Embryonic facial prominence (tissue), 1 donor: ENCODE measurements around the gene SLC35F3.

Experiments
- DNase-seq: peaks from one replicate; pipeline ENCODE4 v3.0.0-alpha.2; 2016; ENCODE audit errors: extremely low spot score

SLC35F3 gene

GRCh38 chr1:234362558-234362957 is 458.1 kb downstream of the SLC35F3 start:
- DNase-seq, result no peak

- DNase-seq, result no peak
Measured at GRCh38 chr1:234368320-234369032, 464.0 kb downstream of the SLC35F3 start.

GRCh38 chr1:234369033-234369430 is 464.6 kb downstream of the SLC35F3 start:
- DNase-seq, result no peak

- DNase-seq, result no peak
Measured at GRCh38 chr1:234369784-234370183, 465.3 kb downstream of the SLC35F3 start.

- DNase-seq, result no peak
Measured at GRCh38 chr1:234371414-234371813, 466.9 kb downstream of the SLC35F3 start.

- DNase-seq, result no peak
Measured at GRCh38 chr1:234372011-234372757, 467.7 kb downstream of the SLC35F3 start.

GRCh38 chr1:234373064-234373958 is 468.8 kb downstream of the SLC35F3 start, which contains the start of gene COA6:
COA6 (plus strand) TSS chr1:234373456; CDS start chr1:234373467, 11 bp downstream.
- DNase-seq, result peak; percentile 91

- DNase-seq, result no peak
Measured at GRCh38 chr1:234373959-234374254, 469.4 kb downstream of the SLC35F3 start.
